Measurements from ENCODE around the gene ASXL2. TPM values are rescaled to one million over a fixed set of nuclear protein-coding genes. Genes with fewer than 3 reads are reported as not detected.

The ASXL2 gene
- total RNA-seq, 1 experiment from 2014 or later, result 32.7 TPM

- Histone ChIP-seq H3K27ac (ENCODE audit: insufficient read length, low read depth, low read length) (no peak overlapping the region), H3K4me2 (ENCODE audit: insufficient read depth, insufficient read length, low read length) (no peak overlapping the region), H2BK20ac (ENCODE audit: low read depth, low read length, poor library complexity, severe bottlenecking) (no peak overlapping the region), H4K8ac (replicated peaks; ENCODE audit: insufficient read length, low read depth, low read length) (no peak overlapping the region), H3K4ac (ENCODE audit: low read depth, low read length) (no peak overlapping the region), H2AFZ (ENCODE audit: low read length) (no peak overlapping the region), H3K27me3 (ENCODE audit: insufficient read depth, low read length) (no peaks in the 10 kb centered on the region), H3K23ac (ENCODE audit: insufficient read length, low read depth, low read length) (no peak overlapping the region), H4K20me1 (ENCODE audit: control insufficient read depth, insufficient read depth, insufficient read length) (no peaks in the 10 kb centered on the region), H3K9me3 (ENCODE audit: control insufficient read depth, low read depth, low read length) (no peaks in the 10 kb centered on the region), H3T11ph (ENCODE audit: low read length) (no peak overlapping the region), H3K14ac (ENCODE audit: insufficient read depth, low read length) (no peak overlapping the region), H2BK120ac (ENCODE audit: low read depth, low read length, poor library complexity, severe bottlenecking) (no peak overlapping the region), H3K56ac (ENCODE audit: insufficient read length, low read depth, low read length) (no peak overlapping the region), H3K79me1 (ENCODE audit: insufficient read depth, low read depth, low read length, poor library complexity, severe bottlenecking) (no peaks in the 10 kb centered on the region), H2BK15ac (ENCODE audit: low read depth, low read length) (no peak overlapping the region), H3K18ac (ENCODE audit: insufficient read length, low read depth, low read length) (no peak overlapping the region), H3K79me2 (ENCODE audit: insufficient read depth, low read length) (no peaks in the 10 kb centered on the region), H3K9ac (ENCODE audit: extremely low read depth, insufficient read length, low read length) (no peak overlapping the region), H2AK5ac (ENCODE audit: insufficient read length, low read length) (no peak overlapping the region), H2BK12ac (ENCODE audit: insufficient read length, low read depth, low read length) (no peak overlapping the region), H3K4me1 (ENCODE audit: insufficient read depth, low read length) (no peaks in the 10 kb centered on the region), H2BK5ac (ENCODE audit: insufficient read length, low read length) (no peak overlapping the region), H3K23me2 (ENCODE audit: insufficient read length, low read depth, low read length, poor library complexity, severe bottlenecking) (no peaks in the 10 kb centered on the region), H4K91ac (ENCODE audit: insufficient read length, low read depth, low read length) (no peak overlapping the region), H4K5ac (ENCODE audit: insufficient read length, low read depth, low read length) (no peak overlapping the region)
- Mint-ChIP-seq H3K9me3 (no peaks in the 10 kb centered on the region), H3K27ac (no peak overlapping the region), H3K4me3 (no peak overlapping the region), H3K36me3 (ENCODE audit: insufficient read depth in 1 of 3, low read depth in 3 of 3) (peaks cover 14 to 56% (median 45%) of the 10 kb centered on the region in 3 experiments; a peak in 6 of 7 replicates), H3K4me1 (no peaks in the 10 kb centered on the region), H3K27me3 (ENCODE audit: low read depth) (no peaks in the 10 kb centered on the region)
- TF ChIP-seq CTCF (conservative IDR thresholded peaks at IDR 0.05), result no peak
- no CpG with 5 or more reads among the region's 4 CpGs for WGBS (ENCODE audit: extremely low coverage, insufficient read length, low lambda C conversion rate)
- no peak for DNase-seq
Observed at GRCh38 chr2:25756536-25756935, 121.8 kb downstream of the ASXL2 start.
